ENCODE results near the gene CBX4.
A peak's percentile ranks its signal among the peaks of the same experiment; 100 is the strongest.

The CBX4 gene

GRCh38 chr17:79852748-79853147 lies 13.5 kb upstream of the CBX4 start:
- H3K36me3 Mint-ChIP-seq, result no peaks in the 10 kb centered on the region
- peak overlapping the region; percentile 58 for H3K4me3 Mint-ChIP-seq
- peaks cover 16% of the 10 kb centered on the region for H3K27me3 Mint-ChIP-seq
- H3K27ac Mint-ChIP-seq, result no peak overlapping the region
- H3K9me3 Mint-ChIP-seq, result no peaks in the 10 kb centered on the region
- H3K4me1 Mint-ChIP-seq, result no peaks in the 10 kb centered on the region
- DNase-seq (ENCODE audit: low spot score in 2 of 2) (no peak), ATAC-seq (ENCODE audit: low read depth) (no peak)

- Mint-ChIP-seq H3K9me3 (no peaks in the 10 kb centered on the region), H3K27me3 (peaks cover 12% of the 10 kb centered on the region), H3K4me1 (no peaks in the 10 kb centered on the region), H3K4me3 (no peak overlapping the region), H3K27ac (no peak overlapping the region), H3K36me3 (no peaks in the 10 kb centered on the region)
- DNase-seq (ENCODE audit: low spot score in 2 of 2) (no peak), ATAC-seq (ENCODE audit: low read depth) (no peak)
Measured at GRCh38 chr17:79851461-79851817, 12.2 kb upstream of the CBX4 start.

DNA sequence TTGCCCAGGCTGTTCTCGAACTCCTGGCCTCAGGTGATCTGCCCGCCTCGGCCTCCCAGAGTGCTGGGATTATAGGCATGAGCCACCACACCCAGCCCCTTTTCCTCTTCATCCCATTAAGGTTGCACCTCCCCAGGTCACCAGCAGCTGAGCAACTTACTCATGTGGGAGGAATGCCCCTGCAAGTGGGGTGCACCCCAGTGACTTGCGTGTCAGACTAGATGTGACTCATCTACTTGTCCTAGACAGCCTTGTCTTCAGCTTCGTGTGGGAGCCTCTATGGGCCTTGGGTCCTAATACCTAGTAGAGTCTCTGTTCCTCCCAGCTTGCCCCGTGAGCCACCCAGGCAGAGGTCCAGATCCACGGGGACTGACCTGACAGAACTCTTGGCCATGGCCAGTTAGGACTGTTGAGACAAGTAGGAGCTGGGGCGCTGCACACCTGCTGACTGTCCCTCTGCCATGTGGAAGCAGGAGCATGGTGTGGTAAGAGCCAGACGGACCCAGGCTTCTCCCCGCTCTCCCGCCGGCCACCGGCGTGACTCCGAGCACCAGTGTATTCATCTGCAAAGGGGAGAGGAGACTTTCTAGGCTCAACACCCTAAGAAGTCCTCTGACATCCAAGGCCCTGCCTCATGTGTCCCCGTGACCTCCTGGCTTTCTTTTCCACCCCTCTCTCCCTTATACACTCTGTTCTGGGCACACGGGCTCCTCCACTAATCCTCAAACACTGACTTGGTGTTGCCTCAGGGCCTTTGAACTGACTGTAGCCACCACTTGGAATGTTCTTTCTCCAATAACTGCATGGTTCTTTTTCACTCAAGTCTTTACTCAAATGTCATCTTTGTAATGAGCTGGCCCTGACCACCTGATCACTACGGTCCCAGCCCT lies 11.6 kb upstream of the CBX4 start:
- DNase-seq (ENCODE audit: low spot score in 2 of 2) (no peak), ATAC-seq (ENCODE audit: low read depth) (no peak)

DNA sequence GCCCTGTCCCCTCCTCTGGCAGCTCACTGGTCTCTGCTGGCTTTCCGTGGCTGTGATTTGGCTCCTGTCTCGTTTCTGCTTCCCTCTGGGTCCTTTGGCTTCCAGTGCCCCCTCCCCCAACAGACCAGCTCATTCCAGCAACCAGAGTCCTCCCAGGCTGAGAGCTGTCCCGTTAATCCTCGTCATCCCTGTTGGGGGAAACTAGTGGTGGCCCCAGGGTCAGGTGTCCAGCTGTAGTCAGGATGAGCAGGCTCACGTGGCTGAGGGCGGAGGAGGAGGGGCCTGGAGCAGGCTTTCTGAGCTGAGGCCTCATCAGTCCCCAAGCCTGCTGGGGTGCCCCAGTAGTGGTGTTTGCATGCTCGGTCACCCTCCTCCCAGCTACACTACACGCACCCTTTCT lies 10.7 kb upstream of the CBX4 start:
- no peak overlapping the region for H3K27ac Mint-ChIP-seq
- no peak overlapping the region for H3K4me3 Mint-ChIP-seq
- peaks cover 9% of the 10 kb centered on the region for H3K27me3 Mint-ChIP-seq
- ATAC-seq (ENCODE audit: low read depth) (no peak), DNase-seq (ENCODE audit: low spot score in 2 of 2) (no peak)
- peaks cover 3% of the 10 kb centered on the region for H3K4me1 Mint-ChIP-seq
- no peaks in the 10 kb centered on the region for H3K36me3 Mint-ChIP-seq
- H3K9me3 Mint-ChIP-seq, result no peaks in the 10 kb centered on the region

More for the DNA sequence above, 11.6 kb upstream of the CBX4 start:
- no peaks in the 10 kb centered on the region for H3K36me3 Mint-ChIP-seq
- H3K27ac Mint-ChIP-seq, result no peak overlapping the region
- H3K4me3 Mint-ChIP-seq, result no peak overlapping the region
- no peaks in the 10 kb centered on the region for H3K9me3 Mint-ChIP-seq
- H3K27me3 Mint-ChIP-seq, result peaks cover 12% of the 10 kb centered on the region
- peaks cover 3% of the 10 kb centered on the region for H3K4me1 Mint-ChIP-seq

DNA sequence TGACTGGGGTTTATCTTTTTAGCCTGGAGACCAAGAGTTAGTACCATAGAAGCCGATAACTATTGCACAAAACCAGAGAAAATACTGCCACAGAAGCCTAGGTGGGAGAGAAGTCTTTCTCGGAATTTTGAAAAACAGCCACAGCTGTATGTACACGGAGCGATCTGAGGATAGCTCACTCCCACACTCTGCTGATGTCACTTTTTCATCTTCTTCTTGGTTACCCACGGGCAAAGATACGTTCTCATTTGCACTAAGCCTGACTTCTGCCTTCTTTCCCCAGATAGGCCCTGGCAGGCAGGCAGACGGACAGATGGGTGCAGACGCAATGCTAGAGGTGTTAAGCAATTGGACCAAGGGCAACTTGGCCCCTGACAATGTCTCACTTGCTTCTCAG lies 9.1 kb upstream of the CBX4 start:
- peaks cover 5% of the 10 kb centered on the region for H3K4me1 Mint-ChIP-seq
- peaks cover 12% of the 10 kb centered on the region for H3K27me3 Mint-ChIP-seq
- H3K36me3 Mint-ChIP-seq, result no peaks in the 10 kb centered on the region
- H3K4me3 Mint-ChIP-seq, result no peak overlapping the region
- H3K9me3 Mint-ChIP-seq, result no peaks in the 10 kb centered on the region
- no peak for DNase-seq (ENCODE audit: low spot score in 2 of 2)
- ATAC-seq (ENCODE audit: low read depth), result no peak
- no peak overlapping the region for H3K27ac Mint-ChIP-seq

DNA sequence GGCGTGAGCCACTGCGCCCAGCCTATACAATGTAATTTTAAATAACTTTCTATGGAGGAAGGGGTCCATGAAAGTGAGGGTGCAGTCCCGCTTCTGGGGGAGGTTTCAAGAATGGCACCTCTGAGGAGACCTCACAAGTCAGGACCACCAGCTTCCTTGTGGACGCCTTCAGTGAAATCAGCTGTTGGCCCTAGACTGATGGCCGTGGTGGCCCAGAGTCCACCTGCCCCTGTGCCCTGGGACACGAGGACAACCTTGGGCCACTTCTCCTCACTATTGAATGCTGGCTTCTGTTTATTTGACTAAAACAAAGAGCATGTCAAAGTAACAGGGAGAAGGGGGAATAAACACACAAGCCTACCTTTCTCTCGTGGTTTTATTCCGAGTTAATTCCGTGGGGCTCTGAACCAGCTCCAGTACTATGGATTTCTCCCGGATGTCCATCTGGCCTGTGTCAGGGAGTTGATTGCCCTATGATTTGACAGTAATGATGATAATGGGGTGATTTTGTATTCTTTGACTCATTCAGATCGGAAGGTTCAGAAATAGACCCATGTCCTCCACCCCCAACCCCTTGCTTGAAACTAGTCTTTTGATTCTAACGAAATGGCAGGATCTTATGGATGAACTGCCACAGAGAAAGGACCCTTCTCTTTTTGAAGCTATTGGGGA lies 8.6 kb upstream of the CBX4 start:
- DNase-seq (ENCODE audit: low spot score in 2 of 2) (no peak), ATAC-seq (ENCODE audit: low read depth) (no peak)
- Mint-ChIP-seq H3K4me1 (peaks cover 8% of the 10 kb centered on the region), H3K9me3 (no peaks in the 10 kb centered on the region), H3K4me3 (no peak overlapping the region), H3K36me3 (no peaks in the 10 kb centered on the region), H3K27me3 (peaks cover 12% of the 10 kb centered on the region), H3K27ac (no peak overlapping the region)

DNA sequence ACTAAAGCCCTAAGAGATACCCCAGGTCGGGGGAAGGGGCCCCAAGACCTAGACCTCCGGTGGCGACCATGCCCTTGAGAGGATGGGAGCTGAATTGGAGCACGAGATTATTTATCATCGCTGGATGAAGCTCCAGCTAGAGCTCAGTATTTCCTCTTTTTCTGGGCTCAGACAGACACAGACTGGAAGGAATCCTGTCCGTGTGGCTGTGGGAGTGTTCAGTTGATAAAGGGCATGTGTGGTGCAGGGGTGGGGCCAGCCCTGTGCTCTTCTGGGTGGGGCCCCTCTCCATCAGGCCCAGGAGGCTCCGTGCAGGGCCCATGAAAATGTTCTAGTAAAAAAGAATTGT lies 6.3 kb upstream of the CBX4 start:
- peak; percentile 24 for ATAC-seq (ENCODE audit: low read depth)
- Mint-ChIP-seq H3K27ac (no peak overlapping the region), H3K4me3 (no peak overlapping the region), H3K4me1 (peaks cover 11% of the 10 kb centered on the region), H3K27me3 (peaks cover 15% of the 10 kb centered on the region), H3K9me3 (no peaks in the 10 kb centered on the region), H3K36me3 (no peaks in the 10 kb centered on the region)
- no peak for DNase-seq (ENCODE audit: low spot score in 2 of 2)

DNA sequence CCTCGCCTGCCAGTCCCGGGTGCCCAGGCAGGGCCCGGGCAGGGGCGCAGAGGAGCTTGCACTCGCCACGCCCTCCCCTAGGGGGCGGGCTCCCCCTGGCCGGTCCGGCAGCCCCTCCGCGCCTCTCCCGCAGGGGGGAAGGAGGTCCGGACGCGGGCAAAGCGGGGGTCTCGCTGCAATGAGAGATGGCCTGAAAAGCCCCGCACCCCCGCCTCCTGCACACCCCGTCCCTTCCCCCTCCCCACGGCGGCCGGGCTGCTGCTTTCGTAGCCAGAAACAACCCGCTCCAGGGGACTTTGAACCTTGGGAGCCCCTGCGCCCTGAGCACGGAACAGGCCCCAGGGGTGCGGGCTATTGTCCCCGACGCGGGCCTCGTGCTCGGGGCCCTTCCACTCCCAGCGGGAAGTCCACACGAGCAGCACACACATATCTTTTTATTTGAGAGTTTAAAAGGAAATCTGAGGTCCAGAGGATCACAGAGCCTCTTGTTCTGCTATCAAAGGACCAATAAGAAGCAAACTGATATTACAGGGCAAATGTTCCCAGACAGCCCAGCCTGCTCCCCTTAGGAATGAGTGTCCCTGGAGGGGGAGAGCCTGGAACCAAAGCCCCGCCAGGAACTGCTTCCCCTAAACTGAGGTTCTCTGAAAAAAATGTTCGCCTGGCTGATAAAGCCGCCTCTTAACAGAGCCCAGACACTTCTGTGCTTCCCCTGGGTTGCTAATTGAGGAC lies 5.8 kb upstream of the CBX4 start:
- peak; percentile 75 for ATAC-seq (ENCODE audit: low read depth)
- Mint-ChIP-seq H3K27ac (no peak overlapping the region), H3K4me3 (peak overlapping the region; percentile 46), H3K4me1 (peaks cover 11% of the 10 kb centered on the region), H3K36me3 (no peaks in the 10 kb centered on the region), H3K9me3 (no peaks in the 10 kb centered on the region), H3K27me3 (peaks cover 17% of the 10 kb centered on the region)
- DNase-seq (ENCODE audit: low spot score in 2 of 2), result peak; percentile 66 to 78

GRCh38 chr17:79843816-79844800 lies 4.9 kb upstream of the CBX4 start:
- Mint-ChIP-seq H3K27ac (peak overlapping the region; percentile 35), H3K4me1 (peaks cover 11% of the 10 kb centered on the region), H3K4me3 (peak overlapping the region; percentile 74), H3K27me3 (peaks cover 18% of the 10 kb centered on the region), H3K9me3 (no peaks in the 10 kb centered on the region), H3K36me3 (no peaks in the 10 kb centered on the region)
- DNase-seq (ENCODE audit: low spot score in 2 of 2), result peak in 1 of 2 donors; percentile 27
- no peak for ATAC-seq (ENCODE audit: low read depth)

- Mint-ChIP-seq H3K9me3 (no peaks in the 10 kb centered on the region), H3K27ac (peak overlapping the region; percentile 35), H3K4me3 (peak overlapping the region; percentile 74), H3K36me3 (no peaks in the 10 kb centered on the region), H3K4me1 (peaks cover 11% of the 10 kb centered on the region), H3K27me3 (peaks cover 16% of the 10 kb centered on the region)
- no peak for ATAC-seq (ENCODE audit: low read depth)
- DNase-seq (ENCODE audit: low spot score in 2 of 2), result no peak
Measured at GRCh38 chr17:79843474-79843815, 4.2 kb upstream of the CBX4 start.

DNA sequence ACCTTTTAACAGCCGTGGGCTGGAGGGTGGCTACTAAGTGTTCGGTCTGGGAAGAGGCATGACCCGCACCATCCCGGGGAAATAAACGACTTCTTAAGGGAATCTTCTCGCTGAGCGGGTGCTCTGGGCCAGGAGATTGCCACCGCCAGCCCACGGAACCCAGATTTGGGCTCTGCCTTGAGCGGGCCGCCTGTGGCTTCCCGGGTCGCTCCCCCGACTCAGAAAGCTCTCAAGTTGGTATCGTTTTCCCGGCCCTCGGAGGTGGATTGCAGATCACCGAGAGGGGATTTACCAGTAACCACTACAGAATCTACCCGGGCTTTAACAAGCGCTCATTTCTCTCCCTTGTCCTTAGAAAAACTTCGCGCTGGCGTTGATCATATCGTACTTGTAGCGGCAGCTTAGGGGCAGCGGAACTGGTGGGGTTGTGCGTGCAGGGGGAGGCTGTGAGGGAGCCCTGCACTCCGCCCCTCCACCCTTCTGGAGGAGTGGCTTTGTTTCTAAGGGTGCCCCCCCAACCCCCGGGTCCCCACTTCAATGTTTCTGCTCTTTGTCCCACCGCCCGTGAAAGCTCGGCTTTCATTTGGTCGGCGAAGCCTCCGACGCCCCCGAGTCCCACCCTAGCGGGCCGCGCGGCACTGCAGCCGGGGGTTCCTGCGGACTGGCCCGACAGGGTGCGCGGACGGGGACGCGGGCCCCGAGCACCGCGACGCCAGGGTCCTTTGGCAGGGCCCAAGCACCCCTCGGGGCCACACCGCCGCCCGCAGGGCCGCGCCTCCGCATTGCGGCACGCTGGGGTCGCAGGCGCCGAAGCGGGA lies 3.6 kb upstream of the CBX4 start:
- Mint-ChIP-seq H3K9me3 (no peaks in the 10 kb centered on the region), H3K4me3 (peak overlapping the region; percentile 33), H3K27me3 (peaks cover 15% of the 10 kb centered on the region), H3K36me3 (peaks cover 3% of the 10 kb centered on the region), H3K27ac (peak overlapping the region; percentile 47), H3K4me1 (peaks cover 16% of the 10 kb centered on the region)
- DNase-seq (ENCODE audit: low spot score in 2 of 2) (peak in 1 of 2 donors; percentile 52), ATAC-seq (ENCODE audit: low read depth) (no peak)

- Mint-ChIP-seq H3K36me3 (peaks cover 3% of the 10 kb centered on the region), H3K4me3 (peak overlapping the region; percentile 58), H3K27me3 (peaks cover 15% of the 10 kb centered on the region), H3K9me3 (no peaks in the 10 kb centered on the region), H3K4me1 (peaks cover 22% of the 10 kb centered on the region), H3K27ac (peak overlapping the region; percentile 47)
- peak in 1 of 2 donors; percentile 48 for DNase-seq (ENCODE audit: low spot score in 2 of 2)
- no peak for ATAC-seq (ENCODE audit: low read depth)
Measured at GRCh38 chr17:79842136-79842655, 3.0 kb upstream of the CBX4 start.

Data from memory B cell (primary cell).